Epithelial cell of esophagus (primary cell): ENCODE results near the gene POU3F3.

Experiments used
- DNase-seq: peaks from one replicate; pipeline ENCODE4 v3.0.0; 2010; ENCODE audit warnings: low read depth
- H3K4me3 ChIP-seq: 2 replicates; pipeline ENCODE4 v1.5.1; 2011; ENCODE audit warnings: mild to moderate bottlenecking, low read length, control low read depth
- TF ChIP-seq, protein P1 (sequence below): IDR thresholded peaks from 2 replicates; pipeline ENCODE4 v1.5.1; 2011; ENCODE audit warnings: low read depth, mild to moderate bottlenecking, low read length, control low read depth, inconsistent platforms; ENCODE audit not compliant: insufficient read depth; ENCODE audit errors: missing control alignments

Gene POU3F3

DNA sequence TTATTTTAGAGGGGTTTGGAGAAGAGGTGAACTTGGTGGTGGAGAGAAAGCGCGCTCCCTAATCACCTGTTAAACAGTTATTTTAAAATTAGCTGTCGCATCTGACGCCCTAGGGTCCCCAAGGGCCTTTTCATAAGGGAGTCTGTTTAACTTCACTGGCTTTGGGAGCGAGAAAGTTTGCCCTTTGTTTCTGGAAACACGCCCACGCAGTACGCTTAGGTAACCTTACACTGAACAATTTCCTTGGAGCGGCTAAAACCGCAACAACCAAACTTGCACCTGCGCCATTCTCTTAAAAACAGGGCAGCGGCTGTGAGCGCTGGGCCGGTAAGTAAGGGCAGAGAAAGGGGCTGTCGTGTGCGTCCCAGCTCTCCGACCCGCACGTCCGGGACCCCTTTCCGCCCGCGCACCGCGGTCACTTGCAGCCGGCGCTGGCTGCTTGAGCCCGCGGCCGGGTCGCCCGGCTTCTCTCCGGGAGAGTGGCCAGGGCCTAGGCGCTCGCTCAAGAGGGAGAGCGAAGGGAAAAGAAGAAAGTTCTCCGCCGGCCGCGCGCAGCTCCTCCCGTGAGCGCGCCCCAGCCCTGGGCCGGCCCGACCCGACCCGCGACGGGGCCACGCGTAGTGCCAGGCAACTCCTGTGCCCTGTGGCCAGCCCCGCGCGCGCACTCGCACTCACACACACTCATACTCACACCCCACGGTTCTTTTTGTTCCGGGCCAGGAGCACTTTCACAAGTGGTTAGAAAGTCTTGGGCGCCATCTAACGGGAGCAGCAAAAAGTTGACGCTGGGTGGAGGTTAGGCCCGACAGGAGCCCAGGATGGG lies 19.2 kb downstream of the POU3F3 start:
- TF ChIP-seq, protein P1, sequence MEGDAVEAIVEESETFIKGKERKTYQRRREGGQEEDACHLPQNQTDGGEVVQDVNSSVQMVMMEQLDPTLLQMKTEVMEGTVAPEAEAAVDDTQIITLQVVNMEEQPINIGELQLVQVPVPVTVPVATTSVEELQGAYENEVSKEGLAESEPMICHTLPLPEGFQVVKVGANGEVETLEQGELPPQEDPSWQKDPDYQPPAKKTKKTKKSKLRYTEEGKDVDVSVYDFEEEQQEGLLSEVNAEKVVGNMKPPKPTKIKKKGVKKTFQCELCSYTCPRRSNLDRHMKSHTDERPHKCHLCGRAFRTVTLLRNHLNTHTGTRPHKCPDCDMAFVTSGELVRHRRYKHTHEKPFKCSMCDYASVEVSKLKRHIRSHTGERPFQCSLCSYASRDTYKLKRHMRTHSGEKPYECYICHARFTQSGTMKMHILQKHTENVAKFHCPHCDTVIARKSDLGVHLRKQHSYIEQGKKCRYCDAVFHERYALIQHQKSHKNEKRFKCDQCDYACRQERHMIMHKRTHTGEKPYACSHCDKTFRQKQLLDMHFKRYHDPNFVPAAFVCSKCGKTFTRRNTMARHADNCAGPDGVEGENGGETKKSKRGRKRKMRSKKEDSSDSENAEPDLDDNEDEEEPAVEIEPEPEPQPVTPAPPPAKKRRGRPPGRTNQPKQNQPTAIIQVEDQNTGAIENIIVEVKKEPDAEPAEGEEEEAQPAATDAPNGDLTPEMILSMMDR: peak; percentile 63
- H3K4me3 ChIP-seq: peak overlapping the region; percentile 34
- DNase-seq: peak; percentile 72

DNA sequence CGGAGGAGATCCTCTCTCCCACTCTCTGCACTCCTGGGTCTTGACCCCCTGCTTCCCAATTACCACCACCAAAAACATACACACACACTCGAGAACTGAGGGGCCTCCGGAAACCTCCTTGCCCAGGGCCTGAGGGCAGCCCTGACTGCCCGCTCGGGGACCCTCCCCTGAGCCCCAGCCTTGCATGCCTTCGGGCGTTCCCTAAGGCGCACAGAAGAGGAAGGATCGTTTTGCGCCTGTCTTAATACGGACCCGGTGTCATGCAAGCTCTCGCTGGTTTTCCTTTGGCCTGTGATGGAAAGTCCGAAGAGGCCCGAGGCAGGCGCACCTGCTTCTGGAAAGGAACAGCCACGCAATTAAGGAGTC lies 19.8 kb downstream of the POU3F3 start:
- TF ChIP-seq, protein P1: no peak
- DNase-seq: no peak
- peak overlapping the region; percentile 34 for H3K4me3 ChIP-seq

DNA sequence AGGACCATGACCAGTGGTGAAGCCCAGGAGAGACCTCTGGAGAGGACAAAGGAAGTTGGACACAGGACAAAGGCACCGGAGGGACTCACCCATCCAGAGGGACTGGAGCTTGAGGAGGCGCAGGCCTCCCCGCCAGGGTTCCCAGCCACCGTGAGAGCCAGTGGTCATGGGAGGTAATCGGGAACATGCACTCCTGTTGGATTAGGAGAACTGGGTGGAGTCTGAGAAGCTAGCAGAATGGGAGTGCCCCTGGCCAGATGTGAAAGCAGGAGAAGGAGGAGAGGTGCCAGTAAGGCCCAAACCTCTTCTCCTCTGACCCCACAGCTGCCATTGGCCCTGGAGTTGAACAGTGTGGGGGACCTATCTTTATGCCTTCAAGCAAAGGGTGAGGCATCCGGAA lies 20.3 kb downstream of the POU3F3 start:
- TF ChIP-seq, protein P1: no peak
- DNase-seq: no peak
- no peak overlapping the region for H3K4me3 ChIP-seq

DNA sequence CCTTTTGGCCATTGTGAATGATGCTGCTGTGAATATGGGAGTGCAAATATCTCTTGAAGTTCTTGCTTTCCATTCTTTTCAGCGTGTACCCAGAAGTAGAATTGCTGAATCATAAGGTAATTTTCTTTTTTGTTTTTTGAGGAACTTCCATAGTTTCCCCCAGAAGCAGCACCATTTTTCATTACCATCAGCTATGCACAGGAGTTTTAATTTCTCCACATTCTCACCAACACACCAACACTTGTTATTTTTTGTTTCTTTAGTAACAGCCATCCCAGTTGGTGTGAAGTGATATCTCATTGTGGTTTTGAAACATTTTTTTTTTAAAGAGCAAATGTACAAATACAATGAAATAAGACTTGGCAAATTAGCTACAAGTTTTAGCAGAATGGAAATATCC lies 21.3 kb downstream of the POU3F3 start:
- TF ChIP-seq, protein P1: no peak
- H3K4me3 ChIP-seq: no peak overlapping the region
- no peak for DNase-seq

DNA sequence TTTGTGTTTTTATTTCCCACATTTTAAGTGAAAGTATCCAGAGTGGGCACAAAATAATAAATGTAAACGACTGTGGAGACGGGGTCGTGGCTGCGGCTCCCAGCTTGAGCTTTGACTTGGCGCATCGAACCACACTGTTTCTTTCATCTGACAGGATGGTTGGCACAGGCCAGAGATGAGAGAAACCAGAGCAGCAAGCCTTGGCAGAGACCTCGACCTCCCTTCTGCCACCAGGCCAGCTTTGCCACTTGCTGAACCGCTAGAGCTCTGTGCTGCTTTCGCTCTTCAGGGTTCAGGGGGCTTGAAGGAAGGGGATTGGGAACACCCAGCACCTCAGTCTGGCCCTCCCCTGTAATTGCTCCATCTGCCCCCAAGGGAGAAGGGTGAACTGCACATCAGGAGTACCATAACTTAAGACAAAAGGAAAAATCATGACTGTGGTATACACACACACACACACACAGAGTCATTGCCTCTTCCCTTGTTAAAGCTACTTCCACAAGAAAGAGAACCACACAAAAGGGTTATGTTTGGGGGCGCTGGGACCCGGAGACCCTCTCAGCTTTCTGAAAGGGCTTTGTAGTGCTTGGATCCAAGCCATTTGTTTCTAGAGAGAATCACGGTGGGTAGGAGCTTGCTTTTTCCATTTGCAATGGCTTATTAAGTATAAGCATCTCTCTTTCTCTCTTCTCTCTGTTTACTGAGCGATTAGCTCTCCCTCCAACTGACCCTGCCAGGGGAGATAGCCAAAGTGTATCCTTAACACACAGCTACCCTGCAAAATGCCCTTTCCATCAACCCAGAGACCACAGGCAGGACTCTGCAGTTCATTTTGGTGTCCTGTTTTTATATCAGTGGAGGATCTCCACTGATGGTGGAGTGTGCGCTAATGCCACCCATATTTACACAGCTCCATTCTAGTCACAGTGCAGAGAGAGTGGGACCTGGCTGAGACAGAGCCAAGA lies 23.0 kb downstream of the POU3F3 start:
- DNase-seq: no peak
- no peak overlapping the region for H3K4me3 ChIP-seq
- TF ChIP-seq, protein P1: no peak

DNA sequence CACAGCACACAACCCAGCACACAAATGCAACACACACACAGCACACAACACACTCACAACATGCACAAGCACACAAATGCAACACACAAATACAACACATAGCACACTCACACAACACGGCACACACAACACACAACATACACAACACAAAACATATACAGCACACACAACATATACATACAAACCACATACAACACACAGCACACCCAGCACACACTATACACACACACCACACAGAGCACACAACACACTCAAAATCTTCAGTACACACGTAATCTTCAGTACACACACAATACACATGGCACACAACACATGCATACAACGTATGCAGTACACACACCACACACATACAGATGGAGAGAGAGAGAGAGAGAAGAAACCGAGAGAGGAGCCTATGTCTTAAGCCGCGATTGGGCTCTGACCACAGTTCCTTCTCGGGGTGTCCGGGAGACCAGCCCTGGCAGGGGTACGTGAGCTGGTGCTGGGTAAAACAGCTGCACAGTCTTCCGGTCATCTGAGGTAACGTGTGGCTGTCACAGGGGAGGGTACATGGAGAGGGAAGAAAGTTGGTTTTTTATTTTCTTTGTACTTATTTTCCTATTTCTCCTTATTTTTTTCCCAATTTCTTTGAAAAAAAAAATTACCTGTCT lies 25.1 kb downstream of the POU3F3 start:
- H3K4me3 ChIP-seq: no peak overlapping the region
- no peak for DNase-seq
- TF ChIP-seq, protein P1: no peak
